Lower lobe of right lung (tissue), 2 donors: ENCODE results near the gene MAGED2. TPM values are rescaled to one million over a fixed set of nuclear protein-coding genes. Genes with fewer than 3 reads are reported as not detected.
"Not testable (repeated sequence)": the region's sequence is repeated elsewhere in the genome, so short reads cannot be mapped to it uniquely, and the experiment has no call there.

Experiments used
- ATAC-seq, 2 donors: fragments of 200-7000 bp; cut with Tn5 transposase; one replicate each; pipeline ENCODE4 v1.9.1; 2020 to 2022; ENCODE audit warnings: mild to moderate bottlenecking in 2 of 2, moderate library complexity in 2 of 2
- DNase-seq: peaks from one replicate; pipeline ENCODE4 v3.0.0-alpha.2; 2020
- H3K27ac ChIP-seq: fragments of 200-600 bp; one replicate; pipeline ENCODE4 v1.8.0; 2022
- H3K27me3 ChIP-seq: fragments of 200-600 bp; one replicate; pipeline ENCODE4 v1.8.0; 2022; ENCODE audit warnings: low read depth
- H3K36me3 ChIP-seq: fragments of 200-600 bp; one replicate; pipeline ENCODE4 v1.8.0; 2022; ENCODE audit warnings: mild to moderate bottlenecking
- H3K4me1 ChIP-seq: fragments of 200-600 bp; one replicate; pipeline ENCODE4 v1.8.0; 2022
- H3K4me3 ChIP-seq: fragments of 200-600 bp; one replicate; pipeline ENCODE4 v1.8.0; 2022; ENCODE audit warnings: mild to moderate bottlenecking
- H3K9me3 ChIP-seq: fragments of 200-600 bp; one replicate; pipeline ENCODE4 v1.8.0; 2022
- intact Hi-C: fragments of 100-400 bp; cut with DNase I; formaldehyde crosslinking; loops from one replicate; pipeline ENCODE4 v1.11.0; 2022
- total RNA-seq: library from RNA; stranded (reverse); fragmentation: NEBNext Ultra II Directional; extraction: Animal tissue kit (Norgen Biotek cat#: 25700); gene quantifications from one replicate; pipeline ENCODE4 v1.2.1, GENCODE V29; 2021
- TF ChIP-seq, protein P1 (sequence below): fragments of 200-600 bp; IDR thresholded peaks from one replicate; pipeline ENCODE4 v1.8.0; 2022; ENCODE audit warnings: antibody characterized with exemption, mild to moderate bottlenecking
- donor health status: DM: no; HTN: yes; CAD: no; lungs with severe emphysema.

MAGED2 gene
- total RNA-seq, 1 donor from 2014 or later, result 88.3 TPM

DNA sequence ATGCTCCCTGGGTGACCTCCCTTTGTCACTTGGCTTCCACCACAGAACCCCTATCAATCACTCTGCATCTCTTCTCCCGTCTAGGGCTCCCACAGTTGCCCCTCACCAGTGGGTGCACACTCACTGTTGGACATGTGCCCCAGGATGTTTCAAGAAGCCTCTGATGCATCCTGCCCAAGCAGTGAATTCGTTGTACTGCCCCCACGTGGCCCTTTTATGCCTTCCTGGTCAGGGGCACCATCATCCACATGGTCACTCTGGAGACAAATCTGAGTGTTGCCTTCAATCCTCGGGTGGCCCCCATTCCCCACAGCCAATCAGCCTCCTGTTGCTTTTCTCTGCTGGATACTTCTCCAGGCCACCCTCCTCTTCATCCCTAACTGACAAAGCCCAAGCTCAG, 21.6 kb upstream of the MAGED2 start:
- H3K4me1 ChIP-seq, result no peaks in the 10 kb centered on the region
- intact Hi-C loops, result no loop called here
- no peak overlapping the region for H3K4me3 ChIP-seq
- ATAC-seq (no peak), DNase-seq (no peak)
- no peak overlapping the region for H3K27ac ChIP-seq
- H3K27me3 ChIP-seq, result no peaks in the 10 kb centered on the region
- no peaks in the 10 kb centered on the region for H3K36me3 ChIP-seq
- no peaks in the 10 kb centered on the region for H3K9me3 ChIP-seq
- TF ChIP-seq, protein P1, sequence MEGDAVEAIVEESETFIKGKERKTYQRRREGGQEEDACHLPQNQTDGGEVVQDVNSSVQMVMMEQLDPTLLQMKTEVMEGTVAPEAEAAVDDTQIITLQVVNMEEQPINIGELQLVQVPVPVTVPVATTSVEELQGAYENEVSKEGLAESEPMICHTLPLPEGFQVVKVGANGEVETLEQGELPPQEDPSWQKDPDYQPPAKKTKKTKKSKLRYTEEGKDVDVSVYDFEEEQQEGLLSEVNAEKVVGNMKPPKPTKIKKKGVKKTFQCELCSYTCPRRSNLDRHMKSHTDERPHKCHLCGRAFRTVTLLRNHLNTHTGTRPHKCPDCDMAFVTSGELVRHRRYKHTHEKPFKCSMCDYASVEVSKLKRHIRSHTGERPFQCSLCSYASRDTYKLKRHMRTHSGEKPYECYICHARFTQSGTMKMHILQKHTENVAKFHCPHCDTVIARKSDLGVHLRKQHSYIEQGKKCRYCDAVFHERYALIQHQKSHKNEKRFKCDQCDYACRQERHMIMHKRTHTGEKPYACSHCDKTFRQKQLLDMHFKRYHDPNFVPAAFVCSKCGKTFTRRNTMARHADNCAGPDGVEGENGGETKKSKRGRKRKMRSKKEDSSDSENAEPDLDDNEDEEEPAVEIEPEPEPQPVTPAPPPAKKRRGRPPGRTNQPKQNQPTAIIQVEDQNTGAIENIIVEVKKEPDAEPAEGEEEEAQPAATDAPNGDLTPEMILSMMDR, result no peak

DNA sequence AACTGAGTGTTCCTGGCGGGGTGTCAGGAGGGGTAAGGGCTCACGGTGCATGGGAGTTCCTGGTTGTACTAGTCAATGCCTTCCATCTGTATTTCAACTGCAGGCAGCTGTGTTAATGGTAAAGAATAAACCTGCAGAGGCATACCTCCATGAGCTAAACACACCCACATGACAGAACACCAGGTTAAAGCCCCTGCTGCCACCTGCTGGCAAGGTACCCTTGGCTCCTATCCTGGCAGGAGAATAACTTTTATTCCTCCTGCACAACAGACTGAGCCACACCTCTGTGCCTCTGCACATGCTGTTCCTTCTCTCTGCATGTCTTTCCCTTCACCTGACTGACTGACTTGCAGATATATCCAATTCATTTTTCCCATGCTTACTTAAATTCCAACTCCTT, 20.6 kb upstream of the MAGED2 start:
- intact Hi-C loops, result no loop called here
- H3K27me3 ChIP-seq, result no peaks in the 10 kb centered on the region
- H3K4me3 ChIP-seq, result no peak overlapping the region
- DNase-seq (no peak), ATAC-seq (no peak)
- no peaks in the 10 kb centered on the region for H3K4me1 ChIP-seq
- no peak overlapping the region for H3K27ac ChIP-seq
- TF ChIP-seq, protein P1, result no peak
- no peaks in the 10 kb centered on the region for H3K36me3 ChIP-seq
- no peaks in the 10 kb centered on the region for H3K9me3 ChIP-seq

DNA sequence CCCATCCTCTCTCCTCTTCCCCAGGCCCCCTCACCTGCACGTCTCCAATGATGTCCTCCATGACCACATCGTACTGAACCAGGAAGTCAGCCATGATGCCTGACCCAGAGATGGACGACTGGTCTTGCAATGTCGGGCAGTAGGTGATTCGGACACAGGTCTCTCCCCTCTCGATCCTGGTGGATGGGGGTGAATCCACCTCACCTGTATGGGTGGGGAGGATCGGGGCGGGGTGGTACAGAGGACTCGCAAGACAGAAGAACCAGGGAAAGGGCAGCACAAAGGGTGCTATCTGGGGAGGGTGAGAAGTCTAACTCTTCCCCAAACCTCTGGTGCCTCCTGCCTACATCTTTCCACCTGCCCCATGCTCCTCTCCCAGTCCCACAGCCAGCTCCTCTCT, 19.1 kb upstream of the MAGED2 start:
- intact Hi-C loops, result no loop called here
- Histone ChIP-seq H3K9me3 (no peaks in the 10 kb centered on the region), H3K36me3 (no peaks in the 10 kb centered on the region), H3K4me1 (no peaks in the 10 kb centered on the region), H3K4me3 (no peak overlapping the region), H3K27ac (no peak overlapping the region), H3K27me3 (no peaks in the 10 kb centered on the region)
- no peak for DNase-seq
- no peak for ATAC-seq
- TF ChIP-seq, protein P1, result no peak

DNA sequence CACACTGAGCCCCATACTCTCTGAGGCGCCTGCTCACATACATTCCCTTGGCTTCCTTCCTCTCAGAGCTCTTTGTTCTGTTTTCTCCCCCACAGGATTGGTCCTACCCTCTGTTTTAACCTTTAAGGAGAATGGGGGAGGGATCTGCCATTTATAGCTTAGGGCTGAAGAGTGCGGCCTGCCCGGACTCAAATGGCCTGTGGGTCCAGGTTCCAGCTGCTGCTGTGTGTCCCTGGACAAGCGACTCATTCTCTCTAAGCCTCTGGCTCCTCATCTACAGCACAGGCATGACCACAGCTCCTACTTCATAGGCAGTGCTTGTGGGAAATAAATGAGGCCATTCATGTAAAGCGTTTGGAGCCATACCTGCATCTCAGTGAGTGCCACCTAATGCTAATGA, 18.1 kb upstream of the MAGED2 start:
- H3K4me3 ChIP-seq, intact Hi-C loops, DNase-seq, H3K27me3 ChIP-seq, H3K4me1 ChIP-seq, H3K27ac ChIP-seq, H3K36me3 ChIP-seq, H3K9me3 ChIP-seq, ATAC-seq: not testable (repeated sequence)

DNA sequence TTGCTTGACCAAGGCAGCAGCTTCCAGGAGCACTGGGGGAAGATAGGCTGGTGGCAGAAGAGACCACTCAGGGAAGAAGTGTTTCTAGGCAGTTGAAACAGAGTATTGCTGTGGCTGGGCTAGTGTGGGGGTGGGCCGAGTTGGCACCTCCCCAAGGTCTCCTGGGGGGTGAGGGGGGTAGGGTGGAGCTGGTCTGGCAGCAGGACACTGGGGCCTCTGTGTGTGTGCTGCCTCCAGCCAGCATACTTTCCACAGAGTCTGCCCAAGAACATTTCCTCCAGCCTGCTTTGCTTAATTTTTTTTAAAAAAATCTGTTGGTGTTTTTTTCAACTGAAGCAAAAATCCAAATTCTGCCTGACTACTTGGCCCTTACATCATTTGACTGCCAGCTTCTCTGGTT, 13.5 kb upstream of the MAGED2 start:
- TF ChIP-seq, protein P1, result no peak
- no peak for ATAC-seq
- intact Hi-C loops, result no loop called here
- no peak for DNase-seq
- H3K9me3 ChIP-seq, result no peaks in the 10 kb centered on the region
- no peaks in the 10 kb centered on the region for H3K4me1 ChIP-seq
- H3K27me3 ChIP-seq, result no peaks in the 10 kb centered on the region
- no peak overlapping the region for H3K4me3 ChIP-seq
- no peaks in the 10 kb centered on the region for H3K36me3 ChIP-seq
- H3K27ac ChIP-seq, result no peak overlapping the region

DNA sequence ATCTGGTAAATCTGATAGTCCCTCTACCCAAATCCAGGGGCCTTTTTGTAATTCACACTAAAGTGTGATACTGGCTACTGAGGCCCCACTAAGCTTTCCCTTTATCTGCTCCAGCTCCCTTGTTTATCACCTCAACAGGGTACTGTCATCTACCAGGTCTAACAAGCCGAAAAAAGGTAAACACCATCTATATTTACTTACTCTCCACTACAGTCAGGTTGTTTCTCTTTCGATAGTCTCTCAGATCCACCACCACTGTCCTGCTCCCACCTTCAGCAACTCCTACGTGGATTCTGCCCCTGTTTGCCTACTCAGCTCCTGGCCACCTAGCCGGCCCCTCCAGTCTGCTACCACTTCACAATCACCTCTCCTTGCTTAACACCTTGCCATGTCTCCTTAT, 12.8 kb upstream of the MAGED2 start:
- H3K27me3 ChIP-seq, result no peaks in the 10 kb centered on the region
- H3K4me1 ChIP-seq, result no peaks in the 10 kb centered on the region
- intact Hi-C loops, result no loop called here
- TF ChIP-seq, protein P1, result no peak
- no peaks in the 10 kb centered on the region for H3K9me3 ChIP-seq
- no peak overlapping the region for H3K4me3 ChIP-seq
- no peak for ATAC-seq
- no peak for DNase-seq
- H3K36me3 ChIP-seq, result no peaks in the 10 kb centered on the region
- H3K27ac ChIP-seq, result no peak overlapping the region
